Natural killer cell (primary cell): ENCODE data around the gene KASH5. TPM values are rescaled to one million over a fixed set of nuclear protein-coding genes. Genes with fewer than 3 reads are reported as not detected.
A peak's percentile ranks its signal among the peaks of the same experiment; 100 is the strongest.

ENCODE experiments used
- ATAC-seq, 3 donors: fragments of 150-1000 bp in 2 of 3; fragments of 200-7000 bp in 1 of 3; cut with Tn5 transposase; 1 replicate in 1 of 3; 2 replicates in 2 of 3; pipeline ENCODE4 v1.10.0; 2021; ENCODE audit warnings: mild to moderate bottlenecking in 2 of 3, moderate library complexity in 2 of 3
- DNase-seq, 2 donors: peaks; one replicate each; pipeline versions ENCODE4 v3.0.0 to v3.0.0-alpha.2; 2013 to 2021; ENCODE audit warnings: mixed read lengths in 1 of 2
- H3K27ac ChIP-seq: one replicate; pipeline ENCODE4 v1.5.1; 2013; ENCODE audit warnings: mild to moderate bottlenecking, low read length
- H3K27me3 ChIP-seq: one replicate; pipeline ENCODE4 v1.6.1; 2013; ENCODE audit warnings: low read length; ENCODE audit not compliant: control insufficient read depth, insufficient read depth
- H3K36me3 ChIP-seq: one replicate; pipeline ENCODE4 v1.6.1; 2013; ENCODE audit warnings: low read length; ENCODE audit not compliant: control insufficient read depth, insufficient read depth
- H3K4me1 ChIP-seq: one replicate; pipeline ENCODE4 v1.6.1; 2013; ENCODE audit warnings: low read length; ENCODE audit not compliant: control insufficient read depth, insufficient read depth
- H3K4me3 ChIP-seq: one replicate; pipeline ENCODE4 v1.5.1; 2013; ENCODE audit warnings: low read length
- H3K9me3 ChIP-seq: one replicate; pipeline ENCODE4 v1.6.1; 2013; ENCODE audit warnings: low read length; ENCODE audit not compliant: control insufficient read depth, insufficient read depth
- H3K27ac Mint-ChIP-seq, 2 donors: one replicate each; pipeline ENCODE4 v1.8.0; 2022; ENCODE audit warnings: mild to moderate bottlenecking in 2 of 2, mixed read lengths in 2 of 2, moderate library complexity in 1 of 2
- H3K27me3 Mint-ChIP-seq, 2 donors: one replicate each; pipeline ENCODE4 v1.8.0; 2022; ENCODE audit warnings: low read depth in 2 of 2, mixed read lengths in 2 of 2
- H3K36me3 Mint-ChIP-seq: one replicate; pipeline ENCODE4 v1.8.0; 2022; ENCODE audit warnings: mixed read lengths
- H3K4me1 Mint-ChIP-seq, 2 donors: one replicate each; pipeline ENCODE4 v1.8.0; 2022; ENCODE audit warnings: mixed read lengths in 2 of 2
- H3K4me3 Mint-ChIP-seq: one replicate; pipeline ENCODE4 v1.8.0; 2022; ENCODE audit warnings: mild to moderate bottlenecking, moderate library complexity, mixed read lengths
- H3K9me3 Mint-ChIP-seq, 2 donors: one replicate each; pipeline ENCODE4 v1.8.0; 2022; ENCODE audit warnings: mixed read lengths in 2 of 2
- CTCF ChIP-seq: fragments of 200-600 bp; IDR thresholded peaks from one replicate; pipeline ENCODE4 v1.8.0; 2022; ENCODE audit warnings: antibody characterized with exemption
- WGBS: methylation state at CpG from one replicate; pipeline ENCODE4 v1.1.7; 2013; ENCODE audit warnings: missing lambda C conversion rate; ENCODE audit not compliant: insufficient coverage; 5-methylcytosine and 5-hydroxymethylcytosine counted together
- intact Hi-C: fragments of 100-400 bp; cut with micrococcal nuclease; formaldehyde crosslinking; loops from one replicate; pipeline ENCODE4 v1.14.2; 2022
- total RNA-seq, 4 donors: library from RNA; stranded (reverse); fragments of 120-200 nt in 1 of 4; gene quantifications; one replicate each; pipeline versions ENCODE4 v1.2.3 to v1.2.4, GENCODE V29; 2013 to 2022

Gene KASH5
- total RNA-seq, 3 donors from 2014 or later (not counting 1 experiment from before 2014, with no cell fraction given) = 0.73 to 0.80 TPM; not detected in 1

DNA sequence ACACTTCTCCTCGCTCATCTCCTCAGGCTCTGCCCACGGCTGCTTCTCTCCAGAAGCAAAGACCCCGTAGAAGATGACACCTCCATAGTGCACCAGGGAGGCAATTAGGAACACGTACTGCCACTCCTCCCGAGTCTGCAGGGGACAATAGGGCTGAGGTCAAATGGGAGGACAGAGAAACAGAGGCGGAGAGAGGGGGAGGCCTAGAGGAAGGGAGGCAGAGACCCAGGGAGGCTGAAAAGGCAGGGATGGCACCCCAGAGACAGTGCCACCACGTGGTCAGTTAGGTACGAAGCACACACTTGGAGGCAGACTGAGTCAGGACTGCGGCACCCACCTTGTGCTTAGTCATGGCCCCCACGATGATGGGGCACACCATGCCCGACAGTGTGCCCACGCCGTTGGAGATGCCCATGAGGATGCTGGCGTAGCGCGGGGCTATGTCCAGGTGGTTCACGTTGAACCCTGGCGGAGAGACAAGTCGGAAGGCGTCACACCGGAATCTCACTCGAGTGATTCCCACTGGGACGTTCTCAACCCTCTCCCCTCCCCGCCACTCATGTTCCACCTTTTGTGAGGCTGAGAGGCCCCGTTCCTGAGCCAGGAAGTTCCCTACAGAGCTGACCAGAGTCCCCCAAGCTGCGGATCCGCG lies 42.8 kb downstream of the KASH5 start:
- Mint-ChIP-seq H3K4me1 (peaks cover 37 to 52% of the 10 kb centered on the region in 2 donors), H3K27me3 (peaks cover 77 to 87% of the 10 kb centered on the region in 2 donors), H3K9me3 (no peaks in the 10 kb centered on the region), H3K4me3 (no peak overlapping the region), H3K36me3 (no peaks in the 10 kb centered on the region), H3K27ac (no peak overlapping the region)
- H3K27ac ChIP-seq = no peak overlapping the region
- intact Hi-C loops = no loop called here
- WGBS = 58% methylated on average over 28 of the region's 28 CpGs
- no peaks in the 10 kb centered on the region for H3K9me3 ChIP-seq
- no peak for TF ChIP-seq CTCF
- H3K4me3 ChIP-seq = no peak overlapping the region
- DNase-seq = peak in 1 of 2 donors; percentile 57
- H3K27me3 ChIP-seq = peaks cover 84% of the 10 kb centered on the region
- peaks cover 45% of the 10 kb centered on the region for H3K4me1 ChIP-seq
- no peak for ATAC-seq
- H3K36me3 ChIP-seq = no peaks in the 10 kb centered on the region

- no peak overlapping the region for H3K4me3 Mint-ChIP-seq
- H3K27me3 Mint-ChIP-seq = peaks cover 77 to 87% of the 10 kb centered on the region in 2 donors
- peaks cover 37 to 52% of the 10 kb centered on the region in 2 donors for H3K4me1 Mint-ChIP-seq
- H3K36me3 ChIP-seq = no peaks in the 10 kb centered on the region
- TF ChIP-seq CTCF = no peak
- ATAC-seq (peak in 1 of 3 donors; percentile 38), DNase-seq (peak in 1 of 2 donors; percentile 58)
- intact Hi-C loops = no loop called here
- H3K27ac ChIP-seq = no peak overlapping the region
- no peak overlapping the region for H3K4me3 ChIP-seq
- no peaks in the 10 kb centered on the region for H3K9me3 ChIP-seq
- H3K36me3 Mint-ChIP-seq = no peaks in the 10 kb centered on the region
- no peaks in the 10 kb centered on the region for H3K9me3 Mint-ChIP-seq
- H3K27me3 ChIP-seq = peaks cover 84% of the 10 kb centered on the region
- WGBS = 33% methylated on average over 28 of the region's 29 CpGs
- peaks cover 46% of the 10 kb centered on the region for H3K4me1 ChIP-seq
- no peak overlapping the region for H3K27ac Mint-ChIP-seq
Observed at GRCh38 chr19:49431330-49431749, 43.3 kb downstream of the KASH5 start.

GRCh38 chr19:49432141-49433073 lies 44.4 kb downstream of the KASH5 start:
- no peak for TF ChIP-seq CTCF
- DNase-seq (peak in 1 of 2 donors; percentile 59), ATAC-seq (peak in 2 of 3 donors; percentile 33 to 36)
- H3K36me3 ChIP-seq = no peaks in the 10 kb centered on the region
- no peak overlapping the region for H3K27ac ChIP-seq
- intact Hi-C loops = no loop called here
- peaks cover 82% of the 10 kb centered on the region for H3K27me3 ChIP-seq
- H3K27ac Mint-ChIP-seq = peak overlapping the region in 1 of 2 donors; percentile 58
- H3K4me1 Mint-ChIP-seq = peaks cover 31 to 49% of the 10 kb centered on the region in 2 donors
- H3K4me3 ChIP-seq = no peak overlapping the region
- H3K4me3 Mint-ChIP-seq = no peak overlapping the region
- peaks cover 77 to 87% of the 10 kb centered on the region in 2 donors for H3K27me3 Mint-ChIP-seq
- WGBS = 12% methylated on average over 63 of the region's 63 CpGs
- H3K9me3 Mint-ChIP-seq = no peaks in the 10 kb centered on the region
- H3K9me3 ChIP-seq = no peaks in the 10 kb centered on the region
- no peaks in the 10 kb centered on the region for H3K36me3 Mint-ChIP-seq
- H3K4me1 ChIP-seq = peaks cover 49% of the 10 kb centered on the region
